ENCODE measurements around the gene DNAJC27.

DNAJC27 gene

GRCh38 chr2:24970483-24971285 is 1.1 kb downstream of the DNAJC27 start:
- no peak for DNase-seq

- DNase-seq, result no peak
Measured at GRCh38 chr2:24969784-24970183, 2.0 kb downstream of the DNAJC27 start.

GRCh38 chr2:24961903-24962302 is 9.9 kb downstream of the DNAJC27 start:
- no peak for DNase-seq

GRCh38 chr2:24959761-24960160 is 12.0 kb downstream of the DNAJC27 start:
- DNase-seq, result no peak

- no peak for DNase-seq
Measured at GRCh38 chr2:24958411-24958935, 13.3 kb downstream of the DNAJC27 start.

- no peak for DNase-seq
Measured at GRCh38 chr2:24957976-24958375, 13.8 kb downstream of the DNAJC27 start.

GRCh38 chr2:24957221-24957620 is 14.5 kb downstream of the DNAJC27 start:
- DNase-seq, result no peak

GRCh38 chr2:24955921-24956320 is 15.8 kb downstream of the DNAJC27 start:
- DNase-seq, result no peak

GRCh38 chr2:24955232-24955631 is 16.5 kb downstream of the DNAJC27 start:
- DNase-seq, result no peak

- DNase-seq, result no peak
Measured at GRCh38 chr2:24950102-24950501, 21.7 kb downstream of the DNAJC27 start.

- no peak for DNase-seq
Measured at GRCh38 chr2:24948506-24948905, 23.2 kb downstream of the DNAJC27 start.

GRCh38 chr2:24947561-24948157 is 24.1 kb downstream of the DNAJC27 start:
- DNase-seq, result no peak

GRCh38 chr2:24945907-24946306 is 25.8 kb downstream of the DNAJC27 start:
- no peak for DNase-seq

- no peak for DNase-seq
Measured at GRCh38 chr2:24943427-24944053, 28.2 kb downstream of the DNAJC27 start.

- no peak for DNase-seq
Measured at GRCh38 chr2:24939353-24939752, 32.4 kb downstream of the DNAJC27 start.

GRCh38 chr2:24937236-24937635 is 34.5 kb downstream of the DNAJC27 start:
- DNase-seq, result no peak

GRCh38 chr2:24935145-24935544 is 36.6 kb downstream of the DNAJC27 start:
- no peak for DNase-seq

- DNase-seq, result no peak
Measured at GRCh38 chr2:24932715-24933114, 39.0 kb downstream of the DNAJC27 start.

GRCh38 chr2:24930768-24931167 is 41.0 kb downstream of the DNAJC27 start:
- no peak for DNase-seq

- no peak for DNase-seq
Measured at GRCh38 chr2:24929230-24929629, 42.5 kb downstream of the DNAJC27 start.

GRCh38 chr2:24928036-24928435 is 43.7 kb downstream of the DNAJC27 start:
- DNase-seq, result no peak

GRCh38 chr2:24926602-24927252 is 45.0 kb downstream of the DNAJC27 start:
- DNase-seq, result peak; percentile 13

GRCh38 chr2:24926220-24926601 is 45.5 kb downstream of the DNAJC27 start:
- no peak for DNase-seq

Data from CD4-positive, alpha-beta T cell treated with Interleukin-12 subunit alpha and Interleukin-12 subunit beta, for 1 hour (primary cell).